ENCODE measurements around the gene MAP6D1.

MAP6D1 gene

DNA sequence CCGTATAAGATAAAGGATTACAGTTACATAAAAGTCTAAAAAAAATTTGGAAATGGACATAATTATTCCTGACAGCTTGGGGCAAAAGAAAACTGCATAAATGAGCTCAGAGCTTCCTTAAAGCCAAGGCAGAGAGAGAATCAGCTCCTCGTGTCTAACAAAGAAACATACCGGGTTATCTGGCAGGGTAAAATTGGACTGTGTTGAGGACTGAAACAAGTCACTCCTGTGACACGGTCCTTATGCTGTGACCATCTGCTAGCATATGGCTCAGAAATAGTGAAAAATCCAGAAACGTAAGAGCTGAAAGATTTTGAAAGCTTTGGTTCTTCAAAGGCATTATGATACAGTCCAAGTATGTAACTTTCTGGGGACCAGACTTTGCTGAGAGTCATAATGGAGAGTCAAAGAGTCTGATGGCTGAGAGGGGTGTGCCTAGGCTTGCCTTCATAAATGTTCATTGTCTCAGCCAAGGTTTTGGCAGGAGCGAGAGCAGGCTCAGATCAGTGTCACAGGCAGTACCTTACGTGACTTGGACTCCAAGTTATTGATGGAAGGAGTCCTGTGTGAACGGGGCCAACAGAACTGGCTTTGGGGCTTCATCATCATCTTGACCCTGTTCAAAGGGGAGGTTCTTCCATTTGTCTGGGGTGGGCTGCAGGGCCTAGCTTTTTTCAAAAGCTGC, 12.5 kb downstream of the MAP6D1 start:
- Histone ChIP-seq H3K9ac (ENCODE audit: low read length) (no peak overlapping the region), H3K27ac (ENCODE audit: low read length) (no peak overlapping the region), H3K4me3 (ENCODE audit: low read length) (no peak overlapping the region), H3K9me3 (replicated peaks; ENCODE audit: insufficient read depth, low read length) (no peaks in the 10 kb centered on the region), H3F3A (ENCODE audit: insufficient read depth, low read length) (peaks cover 24% of the 10 kb centered on the region), H2AFZ (ENCODE audit: low read length) (no peak overlapping the region), H3K9me2 (replicated peaks; ENCODE audit: insufficient read depth, low read length) (no peaks in the 10 kb centered on the region), H3K79me2 (ENCODE audit: low read length) (no peaks in the 10 kb centered on the region), H3K4me1 (ENCODE audit: low read length) (peaks cover 23% of the 10 kb centered on the region), H3K4me2 (ENCODE audit: low read depth, low read length) (no peak overlapping the region), H3K27me3 (replicated peaks; ENCODE audit: insufficient read depth, low read length) (no peaks in the 10 kb centered on the region), H4K20me1 (ENCODE audit: insufficient read depth, low read length) (no peaks in the 10 kb centered on the region), H3K36me3 (replicated peaks; ENCODE audit: insufficient read depth, low read length) (0 out of 2 replicates have a peak, but pooled peaks cover 5% of the 10 kb centered on the region)
- no peak for DNase-seq
- TF ChIP-seq EZH2 (optimal IDR thresholded peaks at IDR 0.05; ENCODE audit: low read depth, low read length) (no peak), EZH2phosphoT487 (IDR thresholded peaks at IDR 0.05; ENCODE audit: low read length) (no peak)
- TF ChIP-seq, protein P1, sequence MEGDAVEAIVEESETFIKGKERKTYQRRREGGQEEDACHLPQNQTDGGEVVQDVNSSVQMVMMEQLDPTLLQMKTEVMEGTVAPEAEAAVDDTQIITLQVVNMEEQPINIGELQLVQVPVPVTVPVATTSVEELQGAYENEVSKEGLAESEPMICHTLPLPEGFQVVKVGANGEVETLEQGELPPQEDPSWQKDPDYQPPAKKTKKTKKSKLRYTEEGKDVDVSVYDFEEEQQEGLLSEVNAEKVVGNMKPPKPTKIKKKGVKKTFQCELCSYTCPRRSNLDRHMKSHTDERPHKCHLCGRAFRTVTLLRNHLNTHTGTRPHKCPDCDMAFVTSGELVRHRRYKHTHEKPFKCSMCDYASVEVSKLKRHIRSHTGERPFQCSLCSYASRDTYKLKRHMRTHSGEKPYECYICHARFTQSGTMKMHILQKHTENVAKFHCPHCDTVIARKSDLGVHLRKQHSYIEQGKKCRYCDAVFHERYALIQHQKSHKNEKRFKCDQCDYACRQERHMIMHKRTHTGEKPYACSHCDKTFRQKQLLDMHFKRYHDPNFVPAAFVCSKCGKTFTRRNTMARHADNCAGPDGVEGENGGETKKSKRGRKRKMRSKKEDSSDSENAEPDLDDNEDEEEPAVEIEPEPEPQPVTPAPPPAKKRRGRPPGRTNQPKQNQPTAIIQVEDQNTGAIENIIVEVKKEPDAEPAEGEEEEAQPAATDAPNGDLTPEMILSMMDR (IDR thresholded peaks at IDR 0.05; ENCODE audit: low read length): no peak

DNA sequence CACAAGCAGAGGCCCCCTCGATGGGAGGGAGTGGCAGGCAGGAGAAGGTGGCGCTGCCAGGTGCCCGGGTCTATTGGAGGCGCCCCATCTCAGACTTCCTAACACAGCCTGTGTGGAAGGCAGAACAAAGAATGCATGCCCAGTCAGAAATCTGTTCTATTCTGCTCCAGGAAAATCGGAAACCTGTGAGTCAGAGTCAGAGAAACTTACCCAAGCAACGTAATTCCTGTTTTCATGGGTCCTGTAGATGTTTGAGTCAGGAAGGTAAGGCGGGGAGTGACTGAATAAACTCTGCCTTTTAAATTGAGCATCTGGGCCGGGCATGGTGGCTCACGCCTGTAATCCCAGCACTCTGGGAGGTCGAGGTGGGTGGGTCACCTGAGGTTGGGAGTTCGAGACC, 13.7 kb downstream of the MAP6D1 start:
- no peak for DNase-seq
- H3K36me3 ChIP-seq (replicated peaks; ENCODE audit: insufficient read depth, low read length): peaks cover 10% of the 10 kb centered on the region
- no peaks in the 10 kb centered on the region for H3K9me2 ChIP-seq (replicated peaks; ENCODE audit: insufficient read depth, low read length)
- peaks cover 24% of the 10 kb centered on the region for H3F3A ChIP-seq (ENCODE audit: insufficient read depth, low read length)
- no peaks in the 10 kb centered on the region for H3K79me2 ChIP-seq (ENCODE audit: low read length)
- H3K27ac ChIP-seq (ENCODE audit: low read length): no peak overlapping the region
- no peaks in the 10 kb centered on the region for H3K27me3 ChIP-seq (replicated peaks; ENCODE audit: insufficient read depth, low read length)
- H3K4me3 ChIP-seq (ENCODE audit: low read length): no peak overlapping the region
- TF ChIP-seq EZH2phosphoT487 (IDR thresholded peaks at IDR 0.05; ENCODE audit: low read length) (no peak), EZH2 (optimal IDR thresholded peaks at IDR 0.05; ENCODE audit: low read depth, low read length) (no peak)
- TF ChIP-seq, protein P1 (IDR thresholded peaks at IDR 0.05; ENCODE audit: low read length): no peak
- H2AFZ ChIP-seq (ENCODE audit: low read length): no peak overlapping the region
- no peak overlapping the region for H3K4me2 ChIP-seq (ENCODE audit: low read depth, low read length)
- H3K9ac ChIP-seq (ENCODE audit: low read length): no peak overlapping the region
- no peaks in the 10 kb centered on the region for H3K9me3 ChIP-seq (replicated peaks; ENCODE audit: insufficient read depth, low read length)
- no peaks in the 10 kb centered on the region for H4K20me1 ChIP-seq (ENCODE audit: insufficient read depth, low read length)
- peaks cover 22% of the 10 kb centered on the region for H3K4me1 ChIP-seq (ENCODE audit: low read length)

DNA sequence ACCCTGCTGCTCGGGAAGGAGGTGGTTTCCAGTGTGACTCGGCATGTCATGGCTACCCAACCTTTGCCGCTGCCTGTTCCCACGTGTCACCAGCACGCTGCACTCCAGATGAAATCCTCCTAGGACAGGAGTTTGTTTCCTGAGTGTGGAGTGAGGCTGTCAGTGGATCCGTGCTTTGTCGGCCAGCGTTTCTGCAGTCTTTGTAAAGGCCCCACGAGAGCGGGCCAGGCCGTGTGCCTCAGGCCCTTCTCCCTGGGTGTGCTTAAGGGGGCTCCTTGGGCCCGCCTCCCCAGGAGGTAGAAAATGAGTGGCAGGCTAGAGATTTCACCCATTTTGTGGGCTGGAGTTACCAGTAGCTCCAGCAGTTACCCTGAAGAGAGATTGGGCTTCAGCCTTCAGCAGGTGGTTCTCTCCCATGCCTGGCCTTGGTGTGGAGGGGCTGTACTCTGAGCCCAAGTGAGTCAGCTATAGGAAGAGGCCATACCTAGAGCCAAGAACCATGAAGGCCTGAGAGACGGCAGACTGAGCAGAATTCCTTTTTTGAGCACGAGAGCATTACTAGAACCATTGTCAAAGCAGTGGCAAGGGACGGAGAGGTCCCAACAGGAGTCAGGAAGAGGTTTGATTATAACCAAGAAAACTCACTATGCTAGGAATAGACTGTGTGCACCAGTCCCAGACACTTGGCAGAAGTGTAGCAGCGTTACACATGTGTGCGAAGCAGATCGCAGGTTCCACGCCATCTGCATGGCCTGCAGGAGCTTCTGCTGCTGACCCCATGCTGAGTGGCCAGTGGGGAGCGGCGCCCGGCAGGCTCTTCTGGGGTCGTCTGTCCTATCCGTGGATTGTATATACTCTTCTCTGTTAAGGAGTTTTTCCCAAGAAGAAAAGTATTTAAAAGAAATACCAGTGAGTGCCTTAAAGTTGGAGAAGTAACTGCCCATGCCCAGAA, 14.5 kb downstream of the MAP6D1 start:
- Histone ChIP-seq H3K27ac (ENCODE audit: low read length) (no peak overlapping the region), H3F3A (ENCODE audit: insufficient read depth, low read length) (peaks cover 18% of the 10 kb centered on the region), H3K9me2 (replicated peaks; ENCODE audit: insufficient read depth, low read length) (no peaks in the 10 kb centered on the region), H2AFZ (ENCODE audit: low read length) (no peak overlapping the region), H3K36me3 (replicated peaks; ENCODE audit: insufficient read depth, low read length) (peaks cover 12% of the 10 kb centered on the region), H3K4me1 (ENCODE audit: low read length) (peaks cover 15% of the 10 kb centered on the region), H3K27me3 (replicated peaks; ENCODE audit: insufficient read depth, low read length) (no peaks in the 10 kb centered on the region), H3K4me2 (ENCODE audit: low read depth, low read length) (no peak overlapping the region), H4K20me1 (ENCODE audit: insufficient read depth, low read length) (no peaks in the 10 kb centered on the region), H3K9me3 (replicated peaks; ENCODE audit: insufficient read depth, low read length) (no peaks in the 10 kb centered on the region), H3K79me2 (ENCODE audit: low read length) (no peaks in the 10 kb centered on the region), H3K9ac (ENCODE audit: low read length) (no peak overlapping the region), H3K4me3 (ENCODE audit: low read length) (no peak overlapping the region)
- TF ChIP-seq, protein P1 (IDR thresholded peaks at IDR 0.05; ENCODE audit: low read length): no peak
- TF ChIP-seq EZH2phosphoT487 (IDR thresholded peaks at IDR 0.05; ENCODE audit: low read length) (no peak), EZH2 (optimal IDR thresholded peaks at IDR 0.05; ENCODE audit: low read depth, low read length) (no peak)
- DNase-seq: no peak
